ENCODE data around the gene CNOT3. TPM values are rescaled to one million over a fixed set of nuclear protein-coding genes. Genes with fewer than 3 reads are reported as not detected.
A peak's percentile ranks its signal among the peaks of the same experiment; 100 is the strongest.
"Not testable (repeated sequence)": the region's sequence is repeated elsewhere in the genome, so short reads cannot be mapped to it uniquely, and the experiment has no call there.

The CNOT3 gene
- total RNA-seq, result 10 to 100 TPM; 21.6 to 30.3 (median 24.8) TPM

GRCh38 chr19:54137699-54138488 is at the start of gene CNOT3:
TSS of gene CNOT3 (plus strand) at chr19:54137762. CDS start at chr19:54142979, 5,217 bp downstream.
- Histone ChIP-seq H3K9me3 (no peaks in the 10 kb centered on the region), H3K27me3 (no peaks in the 10 kb centered on the region), H3K4me3 (peak within 1 kb of the TSS; percentile 87 to 98 (median 92)), H3K27ac (peak within 1 kb of the TSS; percentile 92 to 97 (median 96)), H3K36me3 (peaks cover under 1 to 24% (median 2%) of the 10 kb centered on the region in 3 donors), H3K4me1 (peaks cover 0 to 48% (median 31%) of the 10 kb centered on the region in 4 donors)
- TF ChIP-seq CTCF (IDR thresholded peaks at IDR 0.05) (no peak), EP300 (IDR thresholded peaks at IDR 0.05) (peak; percentile 9 to 92), POLR2A (IDR thresholded peaks at IDR 0.05) (peak; percentile 68 to 89)
- no peak for DNase-seq (ENCODE audit: low spot score in 2 of 2)
- WGBS, 2 donors, result 0% methylated on average over 21 to 52 of the region's 103 CpGs

- peaks cover 0 to 32% of the 10 kb centered on the region in 2 donors for H3K27me3 ChIP-seq
- no peak for DNase-seq (ENCODE audit: low spot score in 2 of 2)
- 80 to 84% methylated on average over 17 of the region's 17 CpGs for WGBS, 2 donors
Observed at GRCh38 chr19:54094426-54095000, 43.0 kb upstream of the CNOT3 start.

GRCh38 chr19:54095136-54095858 is 42.3 kb upstream of the CNOT3 start:
- no peak for DNase-seq (ENCODE audit: low spot score in 2 of 2)
- peaks cover 0 to 32% of the 10 kb centered on the region in 2 donors for H3K27me3 ChIP-seq
- no peaks in the 10 kb centered on the region for H3K36me3 ChIP-seq
- WGBS, 2 donors, result 56 to 71% methylated on average over 14 to 22 of the region's 22 CpGs
- TF ChIP-seq EP300 (IDR thresholded peaks at IDR 0.05) (no peak), POLR2A (IDR thresholded peaks at IDR 0.05) (no peak), CTCF (IDR thresholded peaks at IDR 0.05) (no peak)
- H3K9me3 ChIP-seq, result no peaks in the 10 kb centered on the region
- peak overlapping the region in 1 of 4 donors; percentile 50 for H3K27ac ChIP-seq
- H3K4me1 ChIP-seq, result peaks cover 0 to 10% (median 6%) of the 10 kb centered on the region in 4 donors
- peak overlapping the region in 2 of 4 donors; percentile 43 to 51 for H3K4me3 ChIP-seq

More at GRCh38 chr19:54094426-54095000, 43.0 kb upstream of the CNOT3 start:
- H3K27ac ChIP-seq, result no peak overlapping the region
- H3K9me3 ChIP-seq, result no peaks in the 10 kb centered on the region
- H3K4me3 ChIP-seq, result no peak overlapping the region
- peaks cover 0 to 10% (median 6%) of the 10 kb centered on the region in 4 donors for H3K4me1 ChIP-seq
- H3K36me3 ChIP-seq, result no peaks in the 10 kb centered on the region
- no peak for TF ChIP-seq EP300 (IDR thresholded peaks at IDR 0.05)
- TF ChIP-seq POLR2A (IDR thresholded peaks at IDR 0.05), result no peak
- TF ChIP-seq CTCF (IDR thresholded peaks at IDR 0.05), result no peak

- H3K4me1 ChIP-seq, result peaks cover 0 to 10% (median 6%) of the 10 kb centered on the region in 4 donors
- peak overlapping the region in 2 of 4 donors; percentile 43 to 51 for H3K4me3 ChIP-seq
- DNase-seq (ENCODE audit: low spot score in 2 of 2); H3K36me3 ChIP-seq; H3K9me3 ChIP-seq: not testable (repeated sequence)
- 1% methylated on average over 37 to 46 of the region's 46 CpGs for WGBS, 2 donors
- peak overlapping the region in 1 of 4 donors; percentile 70 for H3K27ac ChIP-seq
- peaks cover 0 to 32% of the 10 kb centered on the region in 2 donors for H3K27me3 ChIP-seq
Observed at GRCh38 chr19:54095859-54096616, 41.5 kb upstream of the CNOT3 start.

GRCh38 chr19:54096617-54097106 is 40.9 kb upstream of the CNOT3 start:
- peaks cover 0 to 10% (median 6%) of the 10 kb centered on the region in 4 donors for H3K4me1 ChIP-seq
- no peak for TF ChIP-seq CTCF (IDR thresholded peaks at IDR 0.05)
- no peak for TF ChIP-seq POLR2A (IDR thresholded peaks at IDR 0.05)
- no peak for TF ChIP-seq EP300 (IDR thresholded peaks at IDR 0.05)
- WGBS, 2 donors, result 4 to 7% methylated on average over 13 to 14 of the region's 14 CpGs
- DNase-seq (ENCODE audit: low spot score in 2 of 2), result peak in 1 of 2 donors; percentile 22
- peak overlapping the region in 1 of 4 donors; percentile 51 for H3K4me3 ChIP-seq
- H3K27me3 ChIP-seq, result peaks cover 0 to 32% of the 10 kb centered on the region in 2 donors
- H3K36me3 ChIP-seq, result no peaks in the 10 kb centered on the region
- peak overlapping the region in 1 of 4 donors; percentile 70 for H3K27ac ChIP-seq
- H3K9me3 ChIP-seq, result no peaks in the 10 kb centered on the region
